ENCODE data around the gene TAF4. TPM values are rescaled to one million over a fixed set of nuclear protein-coding genes. Genes with fewer than 3 reads are reported as not detected.

Gene TAF4
- total RNA-seq, 1 experiment from 2014 or later, result 64.3 TPM

DNA sequence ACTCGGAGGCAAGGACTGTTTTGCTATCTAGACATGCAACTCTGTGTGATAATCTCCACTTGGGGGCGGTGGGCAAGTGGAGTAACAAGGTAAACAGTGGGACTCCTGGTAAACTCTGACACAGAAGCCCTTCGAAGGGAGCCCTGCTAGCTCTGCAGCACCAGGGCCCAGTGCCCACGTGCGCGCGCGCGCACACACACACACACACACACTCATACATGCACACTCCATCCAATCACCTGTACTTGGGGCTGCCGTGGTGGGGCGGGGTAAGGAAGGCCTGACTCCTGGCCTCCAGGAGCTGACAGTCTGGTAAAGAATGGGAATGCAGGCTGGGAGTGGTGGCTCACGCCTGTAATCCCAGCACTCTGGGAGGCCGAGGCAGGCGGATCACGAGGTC lies 36.4 kb downstream of the TAF4 start:
- Mint-ChIP-seq H3K4me3 (ENCODE audit: low read depth, unreplicated experiment) (no peak overlapping the region), H3K27ac (ENCODE audit: unreplicated experiment) (no peak overlapping the region), H3K9me3 (ENCODE audit: low read depth, unreplicated experiment) (no peaks in the 10 kb centered on the region), H3K4me1 (ENCODE audit: low read depth, unreplicated experiment) (peaks cover 81% of the 10 kb centered on the region), H3K27me3 (ENCODE audit: unreplicated experiment) (no peaks in the 10 kb centered on the region), H3K36me3 (ENCODE audit: insufficient read depth, unreplicated experiment) (peaks cover 11% of the 10 kb centered on the region)
- CTCF ChIA-PET, result interaction anchor here (0.6 kb wide), 1 partner anchor 63 kb away, joined by 3 read pairs; no protein-coding TSS in a partner anchor
- TF ChIP-seq, protein P1, sequence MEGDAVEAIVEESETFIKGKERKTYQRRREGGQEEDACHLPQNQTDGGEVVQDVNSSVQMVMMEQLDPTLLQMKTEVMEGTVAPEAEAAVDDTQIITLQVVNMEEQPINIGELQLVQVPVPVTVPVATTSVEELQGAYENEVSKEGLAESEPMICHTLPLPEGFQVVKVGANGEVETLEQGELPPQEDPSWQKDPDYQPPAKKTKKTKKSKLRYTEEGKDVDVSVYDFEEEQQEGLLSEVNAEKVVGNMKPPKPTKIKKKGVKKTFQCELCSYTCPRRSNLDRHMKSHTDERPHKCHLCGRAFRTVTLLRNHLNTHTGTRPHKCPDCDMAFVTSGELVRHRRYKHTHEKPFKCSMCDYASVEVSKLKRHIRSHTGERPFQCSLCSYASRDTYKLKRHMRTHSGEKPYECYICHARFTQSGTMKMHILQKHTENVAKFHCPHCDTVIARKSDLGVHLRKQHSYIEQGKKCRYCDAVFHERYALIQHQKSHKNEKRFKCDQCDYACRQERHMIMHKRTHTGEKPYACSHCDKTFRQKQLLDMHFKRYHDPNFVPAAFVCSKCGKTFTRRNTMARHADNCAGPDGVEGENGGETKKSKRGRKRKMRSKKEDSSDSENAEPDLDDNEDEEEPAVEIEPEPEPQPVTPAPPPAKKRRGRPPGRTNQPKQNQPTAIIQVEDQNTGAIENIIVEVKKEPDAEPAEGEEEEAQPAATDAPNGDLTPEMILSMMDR (IDR thresholded peaks at IDR 0.05; ENCODE audit: unreplicated experiment), result no peak
- no TSS peak for BruUV-seq (replicated peaks)
- DNase-seq, result no peak
- intact Hi-C loops (cut with micrococcal nuclease; ENCODE audit: unreplicated experiment), result no loop called here

DNA sequence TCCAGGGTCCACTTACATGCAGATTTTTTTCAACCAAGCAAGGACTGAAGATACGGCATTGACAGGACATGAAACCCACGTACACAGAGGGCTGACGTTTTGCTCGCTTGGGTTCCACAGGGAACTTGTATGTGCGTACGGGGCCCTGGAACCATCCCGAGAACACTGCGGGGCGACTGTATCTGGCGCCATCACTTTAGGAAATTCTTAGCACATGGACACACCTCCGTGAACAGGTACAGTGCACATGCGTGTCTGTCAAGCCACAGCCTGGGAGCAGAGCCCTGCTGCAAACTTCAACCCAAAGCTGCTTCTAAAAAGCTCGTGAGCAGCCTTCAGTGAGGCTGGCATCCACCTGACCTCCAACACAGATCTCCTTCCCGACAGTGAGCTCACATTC lies 37.3 kb downstream of the TAF4 start:
- no TSS peak for BruUV-seq (replicated peaks)

DNA sequence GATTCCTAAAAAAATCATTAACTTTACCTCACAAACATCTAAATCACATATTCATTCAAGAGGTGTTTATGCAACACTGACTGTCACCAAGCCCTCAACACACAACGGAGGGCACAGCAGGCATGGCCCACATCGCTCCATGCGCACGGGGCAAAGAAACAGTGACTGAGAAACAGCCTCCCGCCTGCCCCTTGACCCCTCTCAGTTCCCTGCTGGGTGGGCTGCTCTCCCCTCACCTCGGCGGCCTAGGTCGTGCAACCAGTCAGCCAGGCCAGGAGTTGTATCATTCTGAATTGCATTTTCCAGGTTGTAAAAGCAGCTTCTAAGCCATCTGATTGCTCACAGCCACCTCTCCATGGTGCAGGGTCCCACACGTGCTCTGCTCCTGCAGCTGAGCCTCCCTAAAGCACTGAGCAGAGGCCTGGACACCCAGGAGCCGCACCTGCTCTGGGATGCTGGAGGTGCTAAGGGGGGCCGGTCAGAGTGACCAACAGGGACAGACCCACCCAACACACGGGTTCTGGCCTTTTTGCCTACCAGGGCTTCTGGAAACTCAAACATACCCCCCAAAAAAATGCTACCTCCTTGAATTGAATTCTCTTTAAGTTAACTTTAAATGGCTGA lies 37.9 kb downstream of the TAF4 start:
- TF ChIP-seq, protein P1 (IDR thresholded peaks at IDR 0.05; ENCODE audit: unreplicated experiment), result no peak

More for the DNA sequence above, 37.3 kb downstream of the TAF4 start:
- TF ChIP-seq, protein P1 (IDR thresholded peaks at IDR 0.05; ENCODE audit: unreplicated experiment), result no peak
- peaks cover 11% of the 10 kb centered on the region for H3K36me3 Mint-ChIP-seq (ENCODE audit: insufficient read depth, unreplicated experiment)
- intact Hi-C loops (cut with micrococcal nuclease; ENCODE audit: unreplicated experiment), result no loop called here
- peaks cover 81% of the 10 kb centered on the region for H3K4me1 Mint-ChIP-seq (ENCODE audit: low read depth, unreplicated experiment)
- H3K9me3 Mint-ChIP-seq (ENCODE audit: low read depth, unreplicated experiment), result no peaks in the 10 kb centered on the region
- no peak overlapping the region for H3K4me3 Mint-ChIP-seq (ENCODE audit: low read depth, unreplicated experiment)
- H3K27me3 Mint-ChIP-seq (ENCODE audit: unreplicated experiment), result no peaks in the 10 kb centered on the region
- CTCF ChIA-PET, result interaction anchor here (0.5 to 0.6 kb wide), 2 partner anchors 168 to 553 kb away, joined by 3 to 4 read pairs; no protein-coding TSS in a partner anchor
- no peak for DNase-seq
- no peak overlapping the region for H3K27ac Mint-ChIP-seq (ENCODE audit: unreplicated experiment)

DNA sequence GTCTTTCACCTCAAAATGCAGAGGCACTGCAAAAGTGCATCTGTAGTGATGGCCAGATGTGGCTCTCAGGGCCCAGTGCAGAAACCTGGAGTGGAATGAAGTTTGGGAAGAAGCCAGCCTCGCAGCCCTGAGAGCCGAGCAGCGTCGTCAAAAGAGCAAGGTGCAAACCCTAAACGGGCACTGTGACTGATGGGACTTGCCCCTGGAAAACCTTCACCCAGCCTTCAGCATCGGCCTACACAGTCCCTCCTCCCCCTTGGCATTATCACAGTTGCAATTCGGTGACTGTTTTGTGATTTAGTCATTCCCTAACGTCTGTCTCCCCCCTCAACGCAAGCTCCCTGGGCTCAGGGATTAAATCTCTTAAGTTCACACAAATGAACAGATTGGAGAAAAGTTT lies 38.6 kb downstream of the TAF4 start:
- CTCF ChIA-PET, result interaction anchor here (1.0 kb wide), 1 partner anchor 341 kb away, joined by 3 read pairs; no protein-coding TSS in a partner anchor
- Mint-ChIP-seq H3K27me3 (ENCODE audit: unreplicated experiment) (no peaks in the 10 kb centered on the region), H3K4me1 (ENCODE audit: low read depth, unreplicated experiment) (peaks cover 68% of the 10 kb centered on the region), H3K36me3 (ENCODE audit: insufficient read depth, unreplicated experiment) (peaks cover 6% of the 10 kb centered on the region), H3K4me3 (ENCODE audit: low read depth, unreplicated experiment) (no peak overlapping the region), H3K27ac (ENCODE audit: unreplicated experiment) (no peak overlapping the region), H3K9me3 (ENCODE audit: low read depth, unreplicated experiment) (no peaks in the 10 kb centered on the region)
- no TSS peak for BruUV-seq (replicated peaks)
- TF ChIP-seq, protein P1 (IDR thresholded peaks at IDR 0.05; ENCODE audit: unreplicated experiment), result no peak
- DNase-seq, result no peak
- intact Hi-C loops (cut with micrococcal nuclease; ENCODE audit: unreplicated experiment), result no loop called here

More for the DNA sequence above, 37.9 kb downstream of the TAF4 start:
- CTCF ChIA-PET, result interaction anchor here (1.0 kb wide), 1 partner anchor 340 kb away, joined by 3 read pairs; no protein-coding TSS in a partner anchor
- peaks cover 9% of the 10 kb centered on the region for H3K36me3 Mint-ChIP-seq (ENCODE audit: insufficient read depth, unreplicated experiment)
- intact Hi-C loops (cut with micrococcal nuclease; ENCODE audit: unreplicated experiment), result no loop called here
- H3K4me1 Mint-ChIP-seq (ENCODE audit: low read depth, unreplicated experiment), result peaks cover 75% of the 10 kb centered on the region
- no peak for DNase-seq
- BruUV-seq (replicated peaks), result no TSS peak
- H3K27me3 Mint-ChIP-seq (ENCODE audit: unreplicated experiment), result no peaks in the 10 kb centered on the region
- no peaks in the 10 kb centered on the region for H3K9me3 Mint-ChIP-seq (ENCODE audit: low read depth, unreplicated experiment)
- no peak overlapping the region for H3K27ac Mint-ChIP-seq (ENCODE audit: unreplicated experiment)
- no peak overlapping the region for H3K4me3 Mint-ChIP-seq (ENCODE audit: low read depth, unreplicated experiment)
